ENCODE results near the gene ASB2. TPM values are rescaled to one million over a fixed set of nuclear protein-coding genes. Genes with fewer than 3 reads are reported as not detected.

Gene ASB2
- polyA plus RNA-seq, 10 donors: 13.0 to 33.7 (median 24.8) TPM

Other genes with a start within 250 kb of the ASB2 start
- gene PRIMA1, start 188.1 kb downstream of the ASB2 start, polyA plus RNA-seq (ENCODE audit: insufficient read length in 10 of 10): 1 to 10 TPM; 2.1 to 4.4 (median 3.3) TPM
- under 1 TPM in 3 of 10 donors, not detected in 7; 0.17 to 0.31 (median 0.24) TPM for gene FAM181A, start 49.2 kb downstream of the ASB2 start, polyA plus RNA-seq (ENCODE audit: insufficient read length in 10 of 10)
- gene CCDC197, start 20.7 kb upstream of the ASB2 start, polyA plus RNA-seq (ENCODE audit: insufficient read length in 10 of 10): not detected
- gene OTUB2, start 49.8 kb upstream of the ASB2 start, polyA plus RNA-seq (ENCODE audit: insufficient read length in 10 of 10): 1 to 10 TPM in 5 of 10 donors, under 1 TPM in 5; 0.77 to 1.6 (median 1.0) TPM
- 100 to 1,000 TPM in 1 of 10 donors, 10 to 100 TPM in 9; 81.4 to 111 (median 87.2) TPM for gene DDX24, start 104.6 kb upstream of the ASB2 start, polyA plus RNA-seq (ENCODE audit: insufficient read length in 10 of 10)
- 10 to 100 TPM; 11.1 to 17.5 (median 14.8) TPM for gene IFI27L1, start 104.7 kb upstream of the ASB2 start, polyA plus RNA-seq (ENCODE audit: insufficient read length in 10 of 10)
- 1 to 10 TPM; 2.4 to 6.7 (median 3.6) TPM for gene IFI27, start 134.2 kb upstream of the ASB2 start, polyA plus RNA-seq (ENCODE audit: insufficient read length in 10 of 10)
- 10 to 100 TPM; 11.0 to 21.9 (median 15.0) TPM for gene IFI27L2, start 153.0 kb upstream of the ASB2 start, polyA plus RNA-seq (ENCODE audit: insufficient read length in 10 of 10)
- under 1 TPM; 0.07 to 0.90 (median 0.24) TPM for gene PPP4R4, start 197.8 kb upstream of the ASB2 start, polyA plus RNA-seq (ENCODE audit: insufficient read length in 10 of 10)